GM18526 (cell line): ENCODE measurements around the gene LMAN1.

Source experiments
- POLR2A ChIP-seq: IDR thresholded peaks from 3 replicates; pipeline ENCODE4 v1.6.1; 2011; ENCODE audit not compliant: insufficient read length; ENCODE audit errors: extremely low read depth

The LMAN1 gene

GRCh38 chr18:59340312-59340711, 18.8 kb downstream of the LMAN1 start:
- no peak for TF ChIP-seq POLR2A

DNA sequence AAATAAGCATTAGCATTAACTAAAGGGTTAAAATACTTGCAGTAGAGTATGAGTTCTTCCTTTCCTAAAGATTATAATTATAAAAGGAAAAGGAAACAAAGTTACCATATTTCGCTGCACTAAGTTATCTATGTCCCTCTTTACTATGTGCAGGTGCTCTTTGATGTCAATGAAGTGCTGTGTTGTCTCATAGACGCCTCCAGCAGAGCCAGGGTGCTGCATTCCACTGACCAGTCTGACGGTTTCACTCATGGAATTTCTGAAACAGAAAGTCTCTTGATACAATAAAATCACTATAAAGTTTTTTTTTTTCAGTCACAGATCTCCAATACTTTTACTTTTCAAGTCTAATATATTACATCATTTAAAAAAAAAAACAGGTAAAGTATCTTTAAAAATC, 26.1 kb downstream of the LMAN1 start:
- no peak for TF ChIP-seq POLR2A

GRCh38 chr18:59328683-59329082, 30.4 kb downstream of the LMAN1 start:
- no peak for TF ChIP-seq POLR2A

GRCh38 chr18:59325965-59326364, 33.1 kb downstream of the LMAN1 start:
- no peak for TF ChIP-seq POLR2A

DNA sequence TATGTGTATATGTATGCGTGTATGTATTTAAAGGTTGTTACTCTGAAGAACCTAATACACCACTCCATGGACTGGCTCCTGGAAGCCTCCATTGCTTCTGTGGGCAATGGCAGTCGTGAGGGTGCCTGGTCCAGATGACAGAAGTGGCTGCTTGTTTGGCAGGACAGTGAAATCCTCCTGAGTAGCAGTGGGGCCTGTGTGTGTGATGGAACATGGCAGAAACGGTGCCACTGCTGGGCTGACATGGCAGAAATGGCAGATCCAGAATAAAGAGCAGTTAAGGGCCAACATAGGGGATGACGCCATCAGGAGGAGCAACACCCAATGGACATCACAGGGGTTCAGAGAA, 34.5 kb downstream of the LMAN1 start:
- no peak for TF ChIP-seq POLR2A

- no peak for TF ChIP-seq POLR2A
Measured at GRCh38 chr18:59323931-59324622, 35.0 kb downstream of the LMAN1 start.

- TF ChIP-seq POLR2A: no peak
Measured at GRCh38 chr18:59318460-59319050, 40.5 kb downstream of the LMAN1 start, which contains the start of gene CPLX4. Gene CPLX4, minus strand, starts transcription at chr18:59318649. Its CDS starts 187 bp downstream, at chr18:59318462.

GRCh38 chr18:59311631-59312030, 47.4 kb downstream of the LMAN1 start:
- no peak for TF ChIP-seq POLR2A

- no peak for TF ChIP-seq POLR2A
Measured at GRCh38 chr18:59308938-59309260, 50.2 kb downstream of the LMAN1 start.

DNA sequence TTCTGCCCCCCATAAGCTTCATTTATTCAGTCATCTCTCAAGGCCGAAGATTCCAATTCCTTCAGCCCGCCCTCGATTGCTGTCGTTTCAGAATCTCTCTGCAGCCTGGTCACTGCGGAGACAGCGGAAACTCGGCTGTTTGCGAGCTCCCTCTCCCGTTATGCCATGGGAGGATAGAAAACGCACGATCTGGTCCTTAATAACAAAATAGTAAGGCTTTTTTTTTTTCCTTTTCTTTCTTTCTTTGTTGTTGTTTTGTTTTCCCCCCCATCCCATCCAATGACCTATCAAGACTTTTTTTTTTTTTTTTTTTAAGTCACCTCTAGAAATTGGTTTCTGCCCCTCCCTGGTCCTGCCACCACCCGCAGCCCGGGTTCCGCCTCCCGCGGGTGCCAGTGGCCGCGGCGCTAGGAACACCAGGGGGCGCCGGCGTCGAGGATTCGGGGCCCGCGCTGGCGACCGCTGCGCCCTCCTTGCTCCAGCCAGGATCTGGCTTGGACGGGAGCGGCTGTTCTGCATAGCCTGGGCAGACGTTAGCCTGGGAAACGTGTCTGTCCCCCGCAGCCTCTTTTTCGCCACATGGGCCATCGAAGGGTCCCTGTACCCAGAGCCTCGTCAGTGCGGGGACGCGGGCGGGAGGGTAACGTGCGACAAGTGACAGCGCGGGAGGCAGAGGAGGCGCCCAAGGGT, 50.7 kb downstream of the LMAN1 start:
- no peak for TF ChIP-seq POLR2A

DNA sequence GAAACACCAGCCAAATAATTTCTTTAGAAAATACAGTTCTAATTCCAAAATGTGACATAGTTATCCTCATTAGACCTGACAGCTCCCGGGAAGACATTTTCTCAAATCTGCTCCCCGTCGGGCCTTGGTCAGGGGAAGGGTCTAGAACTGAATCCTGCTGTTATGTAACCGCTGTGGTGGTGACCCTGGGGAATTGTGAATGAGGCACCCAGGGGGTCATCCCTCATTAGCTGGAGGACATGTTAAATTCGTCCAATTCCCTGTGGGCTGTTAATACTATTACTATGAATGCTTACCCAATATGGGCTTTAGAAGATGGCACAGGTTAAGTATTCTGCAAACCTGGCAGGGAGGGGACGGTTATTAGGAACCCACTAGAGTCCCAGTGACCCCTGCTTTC, 52.4 kb downstream of the LMAN1 start:
- no peak for TF ChIP-seq POLR2A

DNA sequence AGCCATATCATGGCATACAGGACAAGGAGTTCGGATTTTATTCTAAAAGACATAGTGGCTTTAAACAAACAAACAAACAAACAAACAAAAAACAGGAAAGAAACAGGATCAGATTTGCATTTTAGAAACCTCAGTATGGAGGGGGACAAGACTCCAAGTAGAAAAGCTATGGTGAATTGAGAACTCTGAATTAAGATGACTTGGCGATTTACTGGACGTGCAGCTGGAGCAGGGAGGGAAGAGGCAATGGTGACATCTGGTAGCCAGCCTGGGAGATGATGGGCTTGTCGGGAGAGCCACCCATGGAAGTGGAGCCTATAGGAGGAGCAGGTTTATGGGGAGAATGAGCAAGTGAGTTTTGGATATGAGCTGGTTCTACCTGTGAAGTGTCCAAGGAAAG, 53.8 kb downstream of the LMAN1 start:
- TF ChIP-seq POLR2A: no peak

- TF ChIP-seq POLR2A: no peak
Measured at GRCh38 chr18:59303656-59304195, 55.3 kb downstream of the LMAN1 start.

- TF ChIP-seq POLR2A: no peak
Measured at GRCh38 chr18:59303006-59303405, 56.1 kb downstream of the LMAN1 start.

DNA sequence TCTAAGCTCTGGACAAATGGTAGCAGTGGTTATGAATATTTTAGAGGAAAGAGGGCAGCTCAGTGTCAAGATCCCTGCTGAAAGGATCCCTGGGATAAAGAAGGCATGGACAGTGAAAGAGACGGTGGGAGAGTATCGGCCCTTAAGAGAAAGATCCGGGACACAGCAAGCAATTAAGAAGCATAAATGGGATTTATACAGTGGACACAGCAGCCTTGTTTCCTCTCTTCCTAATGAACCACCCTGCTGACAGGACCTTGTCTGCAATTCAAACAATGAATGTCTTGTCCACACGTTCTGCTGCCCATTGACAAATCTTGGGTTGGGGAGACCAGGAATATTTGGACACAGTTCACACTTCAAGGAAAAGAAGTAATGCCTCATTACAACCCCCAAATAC, 57.1 kb downstream of the LMAN1 start:
- TF ChIP-seq POLR2A: no peak

DNA sequence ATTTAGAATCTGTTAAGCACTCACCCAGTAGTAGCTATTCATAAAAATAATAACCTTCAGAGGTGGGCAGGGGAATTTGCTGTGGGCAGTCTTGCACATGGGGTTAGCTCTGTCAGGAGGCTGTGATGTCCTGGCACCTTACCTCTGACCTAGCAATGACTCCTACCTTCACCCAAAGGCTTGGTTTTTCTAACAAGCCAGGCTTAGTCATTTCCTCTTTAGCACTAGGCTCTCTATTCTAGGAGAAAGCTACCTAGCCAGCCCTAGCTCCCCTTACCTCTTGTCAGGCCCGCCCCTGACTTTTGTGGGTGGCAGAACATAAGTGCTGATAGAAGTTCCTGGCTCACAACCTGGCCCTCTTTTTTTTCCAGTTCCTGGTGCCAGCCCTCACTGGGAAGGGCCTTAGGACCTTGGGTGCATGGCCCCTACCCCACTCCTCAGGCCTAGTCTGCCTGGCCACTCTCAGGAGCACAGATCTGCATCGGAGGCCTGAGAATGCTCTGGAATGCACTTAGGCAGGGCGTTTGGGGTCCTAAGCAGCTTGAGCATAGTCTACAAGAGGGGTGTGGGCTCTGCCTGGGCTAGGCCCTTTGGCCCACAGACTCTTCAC, 58.3 kb downstream of the LMAN1 start:
- no peak for TF ChIP-seq POLR2A

- TF ChIP-seq POLR2A: no peak
Measured at GRCh38 chr18:59298871-59299270, 60.2 kb downstream of the LMAN1 start.

DNA sequence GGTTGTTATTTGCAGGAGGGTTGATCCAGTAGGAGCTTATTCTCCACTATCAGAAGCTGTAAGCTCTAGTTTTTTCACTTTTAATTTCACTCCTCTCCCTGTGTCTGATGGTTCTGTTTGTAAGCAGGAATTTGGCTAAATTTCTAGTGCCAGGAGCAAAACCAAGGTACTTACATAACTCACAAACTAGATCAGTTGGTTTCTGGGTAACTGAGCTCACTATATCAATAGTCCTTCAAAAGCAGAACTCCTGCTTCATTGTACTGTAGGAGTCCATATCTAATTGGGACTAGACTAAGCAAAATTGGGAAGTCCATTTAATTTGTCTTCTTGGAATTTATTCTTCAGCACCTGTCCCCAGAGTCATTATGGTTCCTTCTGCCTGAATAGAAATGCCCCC, 65.7 kb downstream of the LMAN1 start:
- no peak for TF ChIP-seq POLR2A
